ENCODE measurements around the gene PHTF1. TPM values are rescaled to one million over a fixed set of nuclear protein-coding genes. Genes with fewer than 3 reads are reported as not detected.
"Not testable (repeated sequence)": the region's sequence is repeated elsewhere in the genome, so short reads cannot be mapped to it uniquely, and the experiment has no call there.

Gene PHTF1
- total RNA-seq, 1 experiment from 2014 or later: 27.3 TPM

GRCh38 chr1:113717506-113717905 lies 41.8 kb downstream of the PHTF1 start:
- not testable (repeated sequence) for BruUV-seq (replicated peaks); H4K20me1 ChIP-seq (ENCODE audit: low read length)
- peaks cover 40% of the 10 kb centered on the region for H3K36me3 ChIP-seq (ENCODE audit: low read depth, low read length)

GRCh38 chr1:113714606-113715269 lies 44.5 kb downstream of the PHTF1 start:
- CTCF ChIA-PET: no interaction called here
- Histone ChIP-seq H3K4me3 (ENCODE audit: low read length) (no peak overlapping the region), H3K4me1 (ENCODE audit: insufficient read depth, low read length) (no peaks in the 10 kb centered on the region), H3F3A (ENCODE audit: low read length, unreplicated experiment) (no peaks in the 10 kb centered on the region), H3K27me3 (ENCODE audit: low read length) (no peaks in the 10 kb centered on the region), H3K4me2 (ENCODE audit: low read length) (no peak overlapping the region), H3K9me2 (replicated peaks; ENCODE audit: low read length) (no peaks in the 10 kb centered on the region), H4K20me1 (ENCODE audit: low read length) (no peaks in the 10 kb centered on the region), H3K9ac (ENCODE audit: low read length) (no peak overlapping the region), H3K9me3 (ENCODE audit: low read length) (no peaks in the 10 kb centered on the region), H2AFZ (ENCODE audit: low read length) (no peak overlapping the region), H3K27ac (ENCODE audit: low read length) (no peak overlapping the region), H3K79me2 (ENCODE audit: low read length) (no peaks in the 10 kb centered on the region), H3K36me3 (ENCODE audit: low read depth, low read length) (peaks cover 28% of the 10 kb centered on the region)
- POLR2A ChIA-PET (ENCODE audit: unreplicated experiment): interaction anchor here (0.6 kb wide), 1 partner anchor 10 kb away, joined by 5 read pairs; no protein-coding TSS in a partner anchor
- ATAC-seq: no peak
- BruUV-seq (replicated peaks): no TSS peak
- intact Hi-C loops (cut with micrococcal nuclease): no loop called here
- no peak for DNase-seq
- no peak for TF ChIP-seq EZH2 (IDR thresholded peaks at IDR 0.05; ENCODE audit: low read length, unreplicated experiment)
- TF ChIP-seq EZH2phosphoT487 (IDR thresholded peaks at IDR 0.05; ENCODE audit: borderline replicate concordance, low read length): no peak
- no peak for TF ChIP-seq CTCF (conservative IDR thresholded peaks at IDR 0.05; ENCODE audit: low read depth, low read length)

More at GRCh38 chr1:113717506-113717905, 41.8 kb downstream of the PHTF1 start:
- H3K27ac ChIP-seq (ENCODE audit: low read length); H3K9me2 ChIP-seq (replicated peaks; ENCODE audit: low read length); CTCF ChIA-PET; H3K27me3 ChIP-seq (ENCODE audit: low read length); DNase-seq; POLR2A ChIA-PET (ENCODE audit: unreplicated experiment); ATAC-seq; H3K9me3 ChIP-seq (ENCODE audit: low read length); H2AFZ ChIP-seq (ENCODE audit: low read length); H3K79me2 ChIP-seq (ENCODE audit: low read length); H3F3A ChIP-seq (ENCODE audit: low read length, unreplicated experiment); H3K9ac ChIP-seq (ENCODE audit: low read length); H3K4me2 ChIP-seq (ENCODE audit: low read length); H3K4me3 ChIP-seq (ENCODE audit: low read length); intact Hi-C loops (cut with micrococcal nuclease); H3K4me1 ChIP-seq (ENCODE audit: insufficient read depth, low read length): not testable (repeated sequence)

DNA sequence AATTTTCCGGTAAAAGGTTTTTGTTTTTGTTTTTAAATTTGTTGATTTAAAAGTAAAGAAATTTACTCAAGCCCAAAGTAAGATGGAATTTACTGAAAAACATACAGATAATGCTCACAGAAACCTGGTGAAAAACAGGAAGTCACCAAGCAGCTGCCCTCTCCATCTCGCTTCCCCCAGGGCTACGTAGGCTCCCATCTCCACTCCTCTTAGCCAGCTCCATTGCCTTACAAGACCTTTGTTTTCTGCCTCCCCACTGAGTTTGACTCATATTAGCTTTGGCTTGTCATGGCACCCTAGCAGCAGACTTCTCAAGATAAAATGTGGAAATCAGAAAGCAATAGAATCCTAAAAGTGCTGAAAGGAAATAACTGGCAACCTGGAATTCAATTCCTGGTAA lies 57.9 kb downstream of the PHTF1 start:
- ChIA-PET POLR2A (ENCODE audit: unreplicated experiment) (no interaction called here), CTCF (no interaction called here)
- Histone ChIP-seq H3K9me2 (replicated peaks; ENCODE audit: low read length) (no peaks in the 10 kb centered on the region), H3F3A (ENCODE audit: low read length, unreplicated experiment) (no peaks in the 10 kb centered on the region), H3K4me2 (ENCODE audit: low read length) (no peak overlapping the region), H2AFZ (ENCODE audit: low read length) (no peak overlapping the region), H4K20me1 (ENCODE audit: low read length) (no peaks in the 10 kb centered on the region), H3K9ac (ENCODE audit: low read length) (no peak overlapping the region), H3K4me1 (ENCODE audit: insufficient read depth, low read length) (no peaks in the 10 kb centered on the region), H3K36me3 (ENCODE audit: low read depth, low read length) (no peaks in the 10 kb centered on the region; the same call in 1 of the 2 replicates), H3K27ac (ENCODE audit: low read length) (no peak overlapping the region), H3K9me3 (ENCODE audit: low read length) (no peaks in the 10 kb centered on the region), H3K4me3 (ENCODE audit: low read length) (no peak overlapping the region), H3K79me2 (ENCODE audit: low read length) (no peaks in the 10 kb centered on the region), H3K27me3 (ENCODE audit: low read length) (no peaks in the 10 kb centered on the region)
- intact Hi-C loops (cut with micrococcal nuclease): no loop called here
- ATAC-seq (no peak), DNase-seq (no peak)
- BruUV-seq (replicated peaks): no TSS peak
- no peak for TF ChIP-seq CTCF (conservative IDR thresholded peaks at IDR 0.05; ENCODE audit: low read depth, low read length)
- TF ChIP-seq EZH2 (IDR thresholded peaks at IDR 0.05; ENCODE audit: low read length, unreplicated experiment): no peak
- no peak for TF ChIP-seq EZH2phosphoT487 (IDR thresholded peaks at IDR 0.05; ENCODE audit: borderline replicate concordance, low read length)

Data from PC-3 (cell line).